ENCODE results near the gene GPR183. TPM values are rescaled to one million over a fixed set of nuclear protein-coding genes. Genes with fewer than 3 reads are reported as not detected.

The GPR183 gene
- polyA plus RNA-seq, 1 donor, result 7.3 TPM

DNA sequence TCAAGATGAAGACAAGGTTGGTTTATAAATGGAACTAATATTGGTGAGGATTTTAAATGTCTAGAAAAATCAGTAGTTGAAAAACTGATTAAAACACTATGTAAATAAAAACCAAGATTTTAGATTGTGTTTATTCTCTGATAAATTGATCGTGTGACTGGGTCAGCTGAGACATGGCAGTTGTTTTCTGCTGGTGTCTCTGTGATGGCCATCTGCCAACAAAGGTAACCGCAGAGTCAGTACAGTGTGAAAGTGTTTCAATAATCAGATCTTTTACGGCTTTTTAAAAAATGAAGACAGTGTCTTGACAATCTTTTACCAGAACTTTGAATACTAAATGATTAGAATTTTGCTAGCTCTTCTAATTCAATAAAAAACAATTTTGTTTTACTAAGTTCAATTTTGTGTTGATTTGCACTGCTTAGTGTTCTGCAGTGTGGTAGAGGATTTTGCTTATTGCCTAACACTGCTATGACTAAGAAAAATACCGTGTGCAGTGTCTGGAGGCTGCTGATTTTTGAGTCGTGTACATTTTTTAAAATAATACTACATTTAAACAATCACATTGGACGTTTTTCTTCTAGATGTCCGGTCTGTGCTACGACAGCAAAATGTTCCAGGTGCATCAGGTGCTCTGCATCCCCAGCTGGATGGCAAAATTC, 32.7 kb upstream of the GPR183 start:
- Histone ChIP-seq H3K9me3 (ENCODE audit: control insufficient read depth, low read depth, low read length) (no peaks in the 10 kb centered on the region), H3K27me3 (ENCODE audit: control insufficient read depth, insufficient read depth, low read length) (no peaks in the 10 kb centered on the region), H3K4me3 (ENCODE audit: low read length) (no peak overlapping the region), H3K4me1 (ENCODE audit: control insufficient read depth, insufficient read depth, low read length) (no peaks in the 10 kb centered on the region), H3K36me3 (ENCODE audit: control insufficient read depth, insufficient read depth, low read length) (peaks cover 39% of the 10 kb centered on the region), H3K27ac (ENCODE audit: low read length) (no peak overlapping the region)
- WGBS (ENCODE audit: insufficient coverage, low lambda C conversion rate), result 88% methylated on average over 2 of the region's 8 CpGs
- no peak for DNase-seq

DNA sequence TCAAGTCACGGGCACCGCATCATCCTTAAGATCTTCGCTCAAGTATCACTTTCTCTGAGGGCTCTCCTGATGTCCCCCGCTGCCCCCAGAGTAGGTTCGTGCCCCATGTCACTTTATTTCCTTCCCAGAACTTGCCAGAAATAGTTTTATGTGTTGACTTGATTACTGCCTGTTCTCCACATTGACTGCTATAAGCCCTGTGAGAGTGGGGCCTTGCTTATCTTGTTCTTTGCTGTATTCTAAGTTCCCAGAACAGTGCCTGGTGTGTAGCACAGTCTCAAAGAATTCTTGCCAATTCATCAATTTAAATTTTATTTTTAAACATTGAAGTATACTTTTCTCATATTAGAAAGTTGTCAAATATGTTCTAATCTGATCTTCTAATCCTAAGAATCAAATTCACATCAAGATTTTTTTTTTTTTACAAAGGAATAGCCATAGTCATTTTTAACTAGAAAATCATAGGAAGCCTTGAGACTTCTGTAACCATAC, 32.1 kb upstream of the GPR183 start:
- no peak for DNase-seq
- H3K36me3 ChIP-seq (ENCODE audit: control insufficient read depth, insufficient read depth, low read length), result peaks cover 39% of the 10 kb centered on the region
- WGBS (ENCODE audit: insufficient coverage, low lambda C conversion rate), result 100% methylated on average over 5 of the region's 5 CpGs
- no peaks in the 10 kb centered on the region for H3K4me1 ChIP-seq (ENCODE audit: control insufficient read depth, insufficient read depth, low read length)
- H3K9me3 ChIP-seq (ENCODE audit: control insufficient read depth, low read depth, low read length), result no peaks in the 10 kb centered on the region
- H3K27me3 ChIP-seq (ENCODE audit: control insufficient read depth, insufficient read depth, low read length), result no peaks in the 10 kb centered on the region
- H3K27ac ChIP-seq (ENCODE audit: low read length), result no peak overlapping the region
- no peak overlapping the region for H3K4me3 ChIP-seq (ENCODE audit: low read length)

DNA sequence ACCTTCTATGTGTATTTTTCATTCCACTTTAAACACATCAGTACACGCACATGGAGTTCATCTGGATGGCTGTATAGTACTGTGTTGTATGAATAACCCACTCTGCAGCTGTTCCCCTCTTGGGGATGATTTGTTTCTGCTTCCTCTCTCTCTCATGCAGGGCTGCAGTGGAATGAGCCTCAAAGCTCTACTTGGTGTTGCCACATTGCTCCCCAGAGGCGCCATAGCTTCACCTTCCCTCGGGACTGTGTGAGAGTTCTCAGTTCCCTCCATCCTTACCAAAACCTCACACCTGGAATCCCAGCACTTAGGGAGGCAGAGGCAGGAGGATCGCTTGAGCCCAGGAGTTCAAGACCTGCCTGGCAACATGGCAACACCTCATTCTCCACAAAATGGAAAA, 28.4 kb upstream of the GPR183 start:
- DNase-seq, result peak in 1 of 2 donors; percentile 16
- no peaks in the 10 kb centered on the region for H3K9me3 ChIP-seq (ENCODE audit: control insufficient read depth, low read depth, low read length)
- H3K27ac ChIP-seq (ENCODE audit: low read length), result no peak overlapping the region
- H3K4me3 ChIP-seq (ENCODE audit: low read length), result no peak overlapping the region
- H3K36me3 ChIP-seq (ENCODE audit: control insufficient read depth, insufficient read depth, low read length), result peaks cover 5% of the 10 kb centered on the region
- H3K4me1 ChIP-seq (ENCODE audit: control insufficient read depth, insufficient read depth, low read length), result no peaks in the 10 kb centered on the region
- no peaks in the 10 kb centered on the region for H3K27me3 ChIP-seq (ENCODE audit: control insufficient read depth, insufficient read depth, low read length)
- no CpG with 5 or more reads among the region's 4 CpGs for WGBS (ENCODE audit: insufficient coverage, low lambda C conversion rate)

DNA sequence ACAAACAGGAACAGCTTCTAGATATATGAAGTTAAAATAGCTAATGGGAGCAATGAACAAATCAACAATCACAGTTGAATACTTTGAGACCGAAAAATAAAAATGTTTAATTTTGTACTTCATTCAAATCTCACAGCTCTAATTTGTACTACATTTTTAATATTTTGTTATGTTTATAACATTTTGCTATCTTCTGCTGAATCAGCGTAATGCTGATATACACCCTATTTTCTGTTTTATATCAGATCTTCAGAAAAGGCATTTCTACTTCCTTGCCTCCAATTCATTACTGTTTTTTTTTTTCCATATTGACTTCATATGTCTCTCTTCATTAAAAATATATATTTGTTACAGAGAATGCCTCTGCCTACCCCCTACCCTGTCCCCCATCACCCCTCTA, 27.9 kb upstream of the GPR183 start:
- DNase-seq, result no peak
- Histone ChIP-seq H3K9me3 (ENCODE audit: control insufficient read depth, low read depth, low read length) (no peaks in the 10 kb centered on the region), H3K27me3 (ENCODE audit: control insufficient read depth, insufficient read depth, low read length) (no peaks in the 10 kb centered on the region), H3K4me1 (ENCODE audit: control insufficient read depth, insufficient read depth, low read length) (no peaks in the 10 kb centered on the region), H3K4me3 (ENCODE audit: low read length) (no peak overlapping the region), H3K36me3 (ENCODE audit: control insufficient read depth, insufficient read depth, low read length) (peaks cover under 1% of the 10 kb centered on the region), H3K27ac (ENCODE audit: low read length) (no peak overlapping the region)
- WGBS (ENCODE audit: insufficient coverage, low lambda C conversion rate), result 100% methylated on average over 1 of the region's 2 CpGs

DNA sequence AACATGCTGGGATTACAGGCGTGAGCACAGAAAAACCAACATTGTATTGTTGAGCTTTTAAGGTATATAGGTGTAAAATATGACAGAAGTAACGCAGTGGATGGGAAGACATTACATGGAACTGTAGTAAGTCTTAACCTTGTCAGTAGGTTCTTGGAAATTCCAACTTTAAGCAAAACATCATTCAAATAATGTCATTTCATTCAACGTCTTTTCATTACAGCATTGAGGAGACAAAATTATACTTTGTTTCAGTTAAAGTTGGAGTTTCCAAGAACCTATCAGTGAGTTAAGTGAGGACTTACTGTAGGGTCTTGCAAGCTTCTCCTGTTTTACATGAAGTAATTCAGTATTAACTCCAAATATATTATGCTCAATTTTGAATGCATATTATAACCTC, 27.0 kb upstream of the GPR183 start:
- 100% methylated on average over 1 of the region's 3 CpGs for WGBS (ENCODE audit: insufficient coverage, low lambda C conversion rate)
- no peak overlapping the region for H3K4me3 ChIP-seq (ENCODE audit: low read length)
- peaks cover 3% of the 10 kb centered on the region for H3K36me3 ChIP-seq (ENCODE audit: control insufficient read depth, insufficient read depth, low read length)
- H3K9me3 ChIP-seq (ENCODE audit: control insufficient read depth, low read depth, low read length), result no peaks in the 10 kb centered on the region
- H3K27ac ChIP-seq (ENCODE audit: low read length), result no peak overlapping the region
- H3K4me1 ChIP-seq (ENCODE audit: control insufficient read depth, insufficient read depth, low read length), result no peaks in the 10 kb centered on the region
- H3K27me3 ChIP-seq (ENCODE audit: control insufficient read depth, insufficient read depth, low read length), result no peaks in the 10 kb centered on the region
- no peak for DNase-seq

DNA sequence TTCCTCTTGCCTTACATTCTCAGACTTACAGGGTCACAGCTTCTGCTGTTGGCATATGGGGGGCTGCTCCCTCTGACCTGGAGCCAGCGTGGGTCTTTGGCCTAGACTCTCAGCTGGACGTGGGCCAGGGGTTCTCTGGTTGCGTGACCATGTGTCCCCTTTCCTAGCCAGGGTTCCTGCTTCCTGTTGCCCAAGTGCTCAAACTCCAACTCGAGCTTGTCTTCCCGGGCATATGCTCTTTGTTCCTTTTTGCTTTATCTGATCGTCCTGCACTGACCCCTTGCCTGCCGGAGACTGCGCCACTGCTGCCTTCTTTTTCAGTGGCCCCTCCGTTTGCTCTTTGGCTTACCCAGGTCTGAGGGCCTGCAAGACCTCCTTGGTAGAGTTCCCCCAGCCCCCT, 25.3 kb upstream of the GPR183 start:
- no peak for DNase-seq
- WGBS (ENCODE audit: insufficient coverage, low lambda C conversion rate), result 60% methylated on average over 2 of the region's 9 CpGs
- Histone ChIP-seq H3K4me1 (ENCODE audit: control insufficient read depth, insufficient read depth, low read length) (no peaks in the 10 kb centered on the region), H3K9me3 (ENCODE audit: control insufficient read depth, low read depth, low read length) (no peaks in the 10 kb centered on the region), H3K36me3 (ENCODE audit: control insufficient read depth, insufficient read depth, low read length) (peaks cover 3% of the 10 kb centered on the region), H3K4me3 (ENCODE audit: low read length) (no peak overlapping the region), H3K27me3 (ENCODE audit: control insufficient read depth, insufficient read depth, low read length) (no peaks in the 10 kb centered on the region), H3K27ac (ENCODE audit: low read length) (no peak overlapping the region)

DNA sequence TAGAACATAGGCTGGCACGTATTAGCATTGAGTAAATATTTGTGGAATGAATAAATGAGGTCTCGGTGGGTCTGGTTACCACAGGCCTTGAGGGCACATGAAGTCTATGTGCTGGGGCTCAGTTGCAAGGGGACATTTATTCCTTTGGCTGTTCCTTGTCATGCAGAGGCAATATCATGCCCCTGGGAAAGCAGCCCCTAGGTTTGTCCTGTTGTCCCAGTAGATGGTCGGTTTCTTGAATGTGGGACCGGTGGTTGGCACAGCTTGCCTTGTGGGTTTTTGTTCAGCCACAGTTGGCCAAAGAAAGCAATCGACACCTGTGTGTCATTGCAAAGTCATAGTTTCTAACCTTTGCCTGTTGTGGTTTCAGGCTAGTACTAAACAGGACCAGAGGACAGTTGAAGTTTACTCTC, 24.7 kb upstream of the GPR183 start:
- H3K4me1 ChIP-seq (ENCODE audit: control insufficient read depth, insufficient read depth, low read length), result no peaks in the 10 kb centered on the region
- no CpG with 5 or more reads among the region's 5 CpGs for WGBS (ENCODE audit: insufficient coverage, low lambda C conversion rate)
- DNase-seq, result no peak
- no peak overlapping the region for H3K4me3 ChIP-seq (ENCODE audit: low read length)
- no peaks in the 10 kb centered on the region for H3K27me3 ChIP-seq (ENCODE audit: control insufficient read depth, insufficient read depth, low read length)
- H3K9me3 ChIP-seq (ENCODE audit: control insufficient read depth, low read depth, low read length), result no peaks in the 10 kb centered on the region
- H3K36me3 ChIP-seq (ENCODE audit: control insufficient read depth, insufficient read depth, low read length), result peaks cover 3% of the 10 kb centered on the region
- no peak overlapping the region for H3K27ac ChIP-seq (ENCODE audit: low read length)

DNA sequence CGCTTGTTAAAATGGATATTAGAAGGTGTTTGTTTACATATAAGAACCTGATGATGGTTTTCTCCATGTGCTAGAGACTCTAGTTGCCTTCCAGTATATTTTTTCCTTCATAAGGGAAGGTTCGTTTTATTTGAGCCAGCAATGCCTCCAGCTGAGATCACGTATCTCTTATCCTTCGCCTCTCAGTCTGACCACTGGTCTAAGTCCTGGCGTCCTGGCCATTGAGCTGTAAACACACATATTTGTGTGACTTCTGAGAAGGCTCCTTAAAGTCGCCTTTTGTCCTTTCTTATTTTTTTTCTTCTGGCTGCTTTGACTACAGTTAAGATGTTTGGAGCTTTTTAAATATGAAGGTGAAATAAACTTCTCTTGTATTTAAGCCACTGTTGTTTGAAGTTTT, 23.7 kb upstream of the GPR183 start:
- Histone ChIP-seq H3K36me3 (ENCODE audit: control insufficient read depth, insufficient read depth, low read length) (peaks cover 6% of the 10 kb centered on the region), H3K9me3 (ENCODE audit: control insufficient read depth, low read depth, low read length) (no peaks in the 10 kb centered on the region), H3K4me1 (ENCODE audit: control insufficient read depth, insufficient read depth, low read length) (no peaks in the 10 kb centered on the region), H3K4me3 (ENCODE audit: low read length) (no peak overlapping the region), H3K27ac (ENCODE audit: low read length) (no peak overlapping the region), H3K27me3 (ENCODE audit: control insufficient read depth, insufficient read depth, low read length) (no peaks in the 10 kb centered on the region)
- 100% methylated on average over 1 of the region's 6 CpGs for WGBS (ENCODE audit: insufficient coverage, low lambda C conversion rate)
- no peak for DNase-seq

DNA sequence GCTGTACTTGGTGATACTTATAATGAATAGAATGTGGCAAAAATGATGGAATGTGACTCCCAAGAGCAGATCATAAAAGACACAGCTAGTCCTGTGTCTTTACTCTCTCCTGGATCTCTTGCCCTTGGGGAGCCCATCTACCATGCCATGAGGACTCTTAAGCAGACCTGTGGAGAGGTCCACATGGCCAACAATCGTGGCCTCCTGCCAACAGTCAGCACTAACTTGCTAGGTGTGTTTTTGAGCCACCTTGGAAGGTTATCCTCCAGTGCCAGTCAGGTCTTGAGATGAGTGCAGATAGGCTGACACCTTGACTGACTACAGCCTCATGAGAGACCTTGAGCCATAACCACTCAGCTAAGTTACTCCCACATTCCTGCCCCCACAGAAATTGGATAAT, 22.3 kb upstream of the GPR183 start:
- no peak overlapping the region for H3K27ac ChIP-seq (ENCODE audit: low read length)
- H3K4me3 ChIP-seq (ENCODE audit: low read length), result no peak overlapping the region
- H3K9me3 ChIP-seq (ENCODE audit: control insufficient read depth, low read depth, low read length), result no peaks in the 10 kb centered on the region
- H3K4me1 ChIP-seq (ENCODE audit: control insufficient read depth, insufficient read depth, low read length), result no peaks in the 10 kb centered on the region
- H3K27me3 ChIP-seq (ENCODE audit: control insufficient read depth, insufficient read depth, low read length), result no peaks in the 10 kb centered on the region
- no peak for DNase-seq
- WGBS (ENCODE audit: insufficient coverage, low lambda C conversion rate), result no CpG with 5 or more reads among the region's 1 CpG
- H3K36me3 ChIP-seq (ENCODE audit: control insufficient read depth, insufficient read depth, low read length), result peaks cover 8% of the 10 kb centered on the region

DNA sequence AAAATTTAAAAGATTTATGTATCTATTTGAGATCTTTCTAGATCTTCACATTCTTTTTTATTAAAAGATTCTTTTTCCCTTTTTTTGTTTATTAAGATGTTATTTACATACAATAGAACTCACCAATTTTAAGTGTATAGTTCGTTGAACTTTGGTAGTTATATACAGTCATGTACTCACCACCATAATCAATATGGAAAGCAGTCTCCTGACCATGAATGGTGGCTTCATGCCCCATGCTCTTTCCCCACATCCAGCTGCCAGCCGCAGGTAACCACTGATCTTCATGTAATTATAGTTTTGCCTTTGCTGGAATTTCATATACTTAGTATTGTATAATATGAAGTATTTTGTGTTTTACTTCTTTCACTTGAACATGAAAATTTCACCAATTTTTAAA, 20.6 kb upstream of the GPR183 start:
- 80% methylated on average over 1 of the region's 2 CpGs for WGBS (ENCODE audit: insufficient coverage, low lambda C conversion rate)
- H3K27ac ChIP-seq (ENCODE audit: low read length), result no peak overlapping the region
- no peaks in the 10 kb centered on the region for H3K9me3 ChIP-seq (ENCODE audit: control insufficient read depth, low read depth, low read length)
- H3K4me1 ChIP-seq (ENCODE audit: control insufficient read depth, insufficient read depth, low read length), result no peaks in the 10 kb centered on the region
- no peaks in the 10 kb centered on the region for H3K27me3 ChIP-seq (ENCODE audit: control insufficient read depth, insufficient read depth, low read length)
- peaks cover 10% of the 10 kb centered on the region for H3K36me3 ChIP-seq (ENCODE audit: control insufficient read depth, insufficient read depth, low read length)
- no peak overlapping the region for H3K4me3 ChIP-seq (ENCODE audit: low read length)
- DNase-seq, result no peak

DNA sequence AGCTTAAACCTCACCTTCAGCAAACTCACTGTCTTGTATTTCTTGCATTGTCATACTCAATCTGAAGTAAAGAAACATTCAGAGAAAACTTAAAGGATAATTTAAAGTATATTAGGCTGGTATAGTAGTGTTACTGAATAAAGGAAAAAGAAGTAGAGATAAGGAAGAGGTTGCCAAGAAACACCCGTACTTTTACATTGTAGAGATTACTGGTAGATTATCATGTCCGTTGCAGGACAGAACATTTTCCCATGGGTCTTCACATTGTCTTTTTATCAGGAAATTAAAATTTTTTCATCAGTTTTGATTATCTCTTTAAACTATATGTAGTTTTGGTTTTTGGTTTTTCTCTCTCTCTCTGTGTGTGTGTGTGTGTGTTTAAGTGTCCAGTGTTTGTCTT, 19.9 kb upstream of the GPR183 start:
- WGBS (ENCODE audit: insufficient coverage, low lambda C conversion rate), result 86% methylated on average over 1 of the region's 2 CpGs

More for the DNA sequence above, 19.9 kb upstream of the GPR183 start:
- no peak overlapping the region for H3K4me3 ChIP-seq (ENCODE audit: low read length)
- H3K27me3 ChIP-seq (ENCODE audit: control insufficient read depth, insufficient read depth, low read length), result no peaks in the 10 kb centered on the region
- no peaks in the 10 kb centered on the region for H3K9me3 ChIP-seq (ENCODE audit: control insufficient read depth, low read depth, low read length)
- H3K4me1 ChIP-seq (ENCODE audit: control insufficient read depth, insufficient read depth, low read length), result no peaks in the 10 kb centered on the region
- peaks cover 10% of the 10 kb centered on the region for H3K36me3 ChIP-seq (ENCODE audit: control insufficient read depth, insufficient read depth, low read length)
- H3K27ac ChIP-seq (ENCODE audit: low read length), result no peak overlapping the region
- no peak for DNase-seq

Measured in large intestine (tissue), 3 donors.